DOHH2 (cell line): ENCODE results near the gene MAGEA8.

ENCODE experiments used
- CTCF ChIP-seq: fragments of 200-600 bp; sonication (generic); IDR thresholded peaks from one replicate; pipeline ENCODE4 v1.5.1; 2014; ENCODE audit warnings: antibody characterized with exemption, mild to moderate bottlenecking, low read depth, low read length; ENCODE audit not compliant: poor library complexity, severe bottlenecking
- EZH2phosphoT487 ChIP-seq: fragments of 200-600 bp; sonication (generic); IDR thresholded peaks from 2 replicates; pipeline ENCODE4 v1.6.1; 2017; ENCODE audit warnings: borderline replicate concordance, mild to moderate bottlenecking, antibody characterized with exemption, low read length, moderate library complexity, mixed read lengths

- no peak for TF ChIP-seq CTCF
- TF ChIP-seq EZH2phosphoT487: no peak
Observed at GRCh38 chrX:149877636-149878035, 3.3 kb upstream of the MAGEA8 start.
